Body of pancreas (tissue), 4 donors: Measurements from ENCODE around the gene ESRRA.

Source experiments
- CTCF ChIP-seq, 7 experiments: fragments of 450-650 bp in 4 of 7; fragments of 200-600 bp in 3 of 7; sonication (generic) in 3 of 7; IDR thresholded peaks; one replicate each; pipeline ENCODE4 v1.5.1; 2016 to 2019; ENCODE audit warnings: antibody characterized with exemption in 7 of 7
- POLR2A ChIP-seq, 3 donors: fragments of 450-650 bp; IDR thresholded peaks; one replicate each; pipeline ENCODE4 v1.6.1; 2016; ENCODE audit warnings: antibody characterized with exemption in 3 of 3, mild to moderate bottlenecking in 2 of 3

- TF ChIP-seq CTCF (IDR thresholded peaks at IDR 0.05) = no peak
- no peak for TF ChIP-seq POLR2A (IDR thresholded peaks at IDR 0.05)
Observed at GRCh38 chr11:64294774-64295173, 10.6 kb upstream of the ESRRA start.
